GM19468 (cell line): ENCODE measurements around the gene MAPK8IP1.

Experiments
- ATAC-seq: cut with Tn5 transposase; IDR thresholded peaks from one replicate; pipeline ENCODE4 v1.9.1; 2021; ENCODE audit warnings: mild to moderate bottlenecking, moderate library complexity, moderate number of reproducible peaks; ENCODE audit not compliant: unreplicated experiment; ENCODE audit errors: extremely low read depth

The MAPK8IP1 gene

DNA sequence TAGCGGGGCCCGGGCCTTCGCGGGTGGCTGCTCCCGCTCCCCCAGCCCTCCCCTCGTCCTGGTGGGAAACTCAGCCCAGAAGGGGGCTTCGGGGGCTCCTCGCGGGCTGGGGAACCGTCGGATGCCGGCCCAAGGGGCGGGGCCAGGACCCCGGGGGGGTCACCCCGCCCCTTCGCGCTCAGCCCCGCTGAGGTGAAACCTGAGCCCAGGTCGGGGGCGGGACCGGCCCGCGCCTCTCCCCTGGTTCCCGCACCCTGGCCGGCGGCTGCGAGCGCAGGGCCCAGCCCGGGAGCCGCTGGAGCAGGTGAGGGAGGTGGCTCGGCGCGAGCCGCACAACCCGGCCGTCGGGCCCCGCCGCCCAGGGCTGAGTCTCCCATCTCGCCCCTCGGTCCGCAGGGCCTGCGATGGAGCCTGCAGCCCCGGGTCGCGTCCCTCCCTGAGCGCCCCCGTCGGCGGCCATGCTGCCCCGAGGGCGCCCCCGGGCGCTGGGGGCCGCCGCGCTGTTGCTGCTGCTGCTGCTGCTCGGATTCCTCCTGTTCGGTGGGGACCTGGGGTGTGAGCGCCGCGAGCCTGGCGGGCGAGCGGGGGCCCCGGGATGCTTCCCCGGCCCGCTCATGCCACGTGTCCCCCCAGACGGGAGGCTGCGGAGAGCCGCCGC is 37.1 kb downstream of the MAPK8IP1 start, which contains the start of gene LARGE2:
LARGE2 (plus strand) TSS at position 232 of the 658 bp plus-strand sequence; CDS start at position 459, 227 bp downstream.
- ATAC-seq = no peak

GRCh38 chr11:45924036-45924915 is 38.8 kb downstream of the MAPK8IP1 start:
- no peak for ATAC-seq

DNA sequence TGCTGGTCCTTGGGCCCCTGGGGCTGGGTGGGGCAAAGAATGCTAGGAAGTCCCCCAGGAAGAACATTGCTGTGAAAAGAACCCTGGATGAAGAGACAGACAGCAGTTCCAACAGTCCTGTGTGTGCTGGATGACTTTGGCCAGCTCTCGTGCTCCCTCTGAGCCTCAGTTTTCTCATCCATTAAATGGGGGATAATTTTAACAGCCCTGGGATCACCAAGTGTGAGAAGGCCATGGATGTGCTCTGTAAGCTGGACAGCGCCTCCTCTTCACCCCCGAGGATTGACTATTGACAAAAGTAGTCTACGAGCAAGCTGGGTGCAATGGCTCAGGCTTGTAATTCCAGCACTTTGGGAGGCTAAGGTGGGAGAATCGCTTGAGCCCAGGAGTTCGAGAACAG is 39.5 kb downstream of the MAPK8IP1 start:
- ATAC-seq = no peak

DNA sequence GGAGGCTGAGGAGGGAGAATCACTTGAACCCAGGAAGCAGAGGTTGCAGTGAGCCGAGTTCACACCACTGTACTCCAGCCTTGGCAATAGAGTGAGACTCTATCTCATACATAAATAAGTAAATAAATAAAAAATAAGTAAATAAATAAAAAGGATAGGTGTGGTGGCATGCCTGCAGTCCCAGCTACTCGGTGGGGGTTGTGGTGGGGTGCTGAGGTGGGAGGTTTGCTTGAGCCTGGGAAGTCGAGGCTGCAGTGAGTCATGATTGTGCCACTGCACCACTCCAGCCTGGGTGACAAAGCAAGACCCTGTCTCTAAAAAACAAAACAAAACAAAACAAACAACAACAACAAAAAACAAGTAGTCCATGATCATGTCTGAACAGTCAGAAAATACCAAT is 40.1 kb downstream of the MAPK8IP1 start:
- no peak for ATAC-seq

DNA sequence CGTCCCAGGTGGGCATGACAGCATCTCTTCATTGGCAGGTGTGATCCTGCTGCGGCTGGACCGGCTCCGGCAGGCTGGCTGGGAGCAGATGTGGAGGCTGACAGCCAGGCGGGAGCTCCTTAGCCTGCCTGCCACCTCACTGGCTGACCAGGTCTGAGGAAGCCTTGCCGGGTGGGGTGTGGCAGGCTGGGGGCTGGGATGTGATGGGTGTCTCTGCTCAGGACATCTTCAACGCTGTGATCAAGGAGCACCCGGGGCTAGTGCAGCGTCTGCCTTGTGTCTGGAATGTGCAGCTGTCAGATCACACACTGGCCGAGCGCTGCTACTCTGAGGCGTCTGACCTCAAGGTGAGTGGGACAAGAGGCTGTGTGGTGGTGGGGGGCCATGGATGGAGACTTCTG is 40.5 kb downstream of the MAPK8IP1 start:
- no peak for ATAC-seq

DNA sequence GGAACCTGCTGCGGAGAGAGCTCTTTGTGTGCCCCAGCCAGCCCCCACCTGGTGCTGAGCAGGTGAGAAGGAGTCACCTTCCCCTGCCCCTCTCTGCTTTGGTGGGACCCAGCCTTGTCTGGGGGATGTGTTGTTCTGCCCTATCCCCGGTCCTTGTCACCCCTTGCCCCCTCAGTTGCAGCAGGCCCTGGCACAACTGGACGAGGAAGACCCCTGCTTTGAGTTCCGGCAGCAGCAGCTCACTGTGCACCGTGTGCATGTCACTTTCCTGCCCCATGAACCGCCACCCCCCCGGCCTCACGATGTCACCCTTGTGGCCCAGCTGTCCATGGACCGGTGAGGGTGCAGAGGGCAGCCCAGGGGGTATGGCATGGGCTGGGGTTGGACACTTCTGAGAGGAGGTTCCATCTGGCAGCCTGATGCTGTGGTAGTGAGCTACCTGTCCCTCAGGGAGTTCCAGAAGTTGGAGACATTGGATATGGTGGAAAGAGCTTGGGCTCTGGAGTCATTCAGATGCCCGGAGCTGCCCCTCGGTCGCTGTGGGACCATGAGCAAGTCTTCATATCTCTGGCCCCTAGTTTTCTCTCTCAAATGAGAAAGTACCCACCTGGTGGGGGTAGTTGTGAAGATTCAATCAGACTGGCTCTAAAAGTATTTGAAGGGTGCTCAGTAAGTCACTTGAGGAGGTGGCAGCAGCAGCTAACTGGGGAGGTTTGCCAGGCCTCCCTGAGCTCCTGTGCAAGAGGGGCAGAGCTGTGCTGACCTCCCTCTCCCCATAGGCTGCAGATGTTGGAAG is 41.3 kb downstream of the MAPK8IP1 start:
- no peak for ATAC-seq

- no peak for ATAC-seq
Observed at GRCh38 chr11:45927332-45927683, 41.9 kb downstream of the MAPK8IP1 start.

DNA sequence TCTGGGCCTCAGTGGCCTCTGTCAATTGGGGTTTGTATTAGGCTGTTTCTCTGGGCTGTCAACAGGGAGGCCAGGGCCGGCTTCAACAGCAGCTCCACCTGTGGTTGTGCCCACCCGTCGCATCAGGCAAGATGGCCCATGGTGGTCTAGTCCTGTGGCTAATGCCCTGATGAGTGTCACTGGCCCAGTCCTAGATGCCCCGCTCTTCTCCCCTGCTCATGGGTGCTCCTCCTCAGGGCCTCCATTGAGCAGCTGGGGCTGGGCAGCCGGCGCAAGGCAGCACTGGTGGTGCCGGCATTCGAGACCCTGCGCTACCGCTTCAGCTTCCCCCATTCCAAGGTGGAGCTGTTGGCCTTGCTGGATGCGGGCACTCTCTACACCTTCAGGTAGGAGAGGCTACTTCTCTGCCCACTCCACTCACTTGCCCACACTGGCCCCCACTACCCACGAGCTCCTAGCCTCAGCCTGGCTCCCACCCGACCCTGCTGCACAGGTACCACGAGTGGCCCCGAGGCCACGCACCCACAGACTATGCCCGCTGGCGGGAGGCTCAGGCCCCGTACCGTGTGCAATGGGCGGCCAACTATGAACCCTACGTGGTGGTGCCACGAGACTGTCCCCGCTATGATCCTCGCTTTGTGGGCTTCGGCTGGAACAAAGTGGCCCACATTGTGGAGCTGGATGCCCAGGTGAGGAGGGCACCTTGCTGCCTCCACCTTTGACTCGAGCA is 42.4 kb downstream of the MAPK8IP1 start:
- ATAC-seq = no peak

DNA sequence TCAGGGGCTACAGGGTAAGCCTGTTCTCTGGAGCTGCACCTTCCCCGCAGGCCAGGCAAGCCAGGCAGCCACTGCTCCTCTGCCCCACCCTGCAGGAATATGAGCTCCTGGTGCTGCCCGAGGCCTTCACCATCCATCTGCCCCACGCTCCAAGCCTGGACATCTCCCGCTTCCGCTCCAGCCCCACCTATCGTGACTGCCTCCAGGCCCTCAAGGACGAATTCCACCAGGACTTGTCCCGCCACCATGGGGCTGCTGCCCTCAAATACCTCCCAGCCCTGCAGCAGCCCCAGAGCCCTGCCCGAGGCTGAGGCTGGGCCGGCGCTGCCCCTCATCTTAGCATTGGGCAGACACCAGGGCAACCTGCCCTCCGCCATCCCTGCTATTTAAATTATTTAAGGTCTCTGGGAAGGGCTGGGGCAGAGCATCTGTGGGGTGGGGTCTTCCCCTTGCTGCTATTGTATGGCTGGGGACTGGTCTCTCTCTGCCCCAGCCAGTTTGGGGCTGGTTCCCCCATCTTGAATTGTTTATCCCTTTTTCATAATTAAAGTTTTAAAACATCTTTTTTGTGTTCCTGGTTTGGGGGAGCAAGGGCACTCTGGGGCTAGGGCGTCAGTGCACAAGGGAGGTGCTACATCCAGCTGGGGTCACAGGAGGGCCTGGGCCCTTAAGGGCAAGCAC is 43.2 kb downstream of the MAPK8IP1 start:
- ATAC-seq = no peak

DNA sequence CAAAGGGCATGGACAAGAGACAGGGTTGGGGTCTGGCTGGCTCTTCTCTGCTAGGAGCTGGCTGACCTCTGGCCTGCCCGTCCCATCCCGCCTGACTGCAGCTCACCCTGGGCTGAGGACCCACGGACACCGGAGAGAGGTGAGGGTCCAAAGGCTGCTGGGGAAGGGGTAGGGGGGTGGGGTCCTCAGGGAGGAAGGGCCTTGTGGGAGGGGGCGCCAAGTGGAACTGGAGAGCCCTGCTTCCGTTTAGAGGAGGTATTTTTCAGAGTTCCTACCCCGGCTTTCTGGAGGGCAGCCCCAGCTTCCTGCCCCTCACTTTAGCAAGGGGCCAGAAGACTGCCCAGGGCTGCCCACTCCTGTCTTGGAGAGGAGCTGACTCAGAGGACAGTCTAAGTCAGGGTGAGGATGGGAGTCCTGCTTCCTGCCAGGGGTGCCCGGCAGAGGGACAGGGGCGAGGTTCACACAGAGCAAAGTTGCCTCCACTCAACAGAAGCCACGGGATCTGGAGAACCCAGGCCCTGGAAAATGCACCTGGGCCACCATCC is 44.1 kb downstream of the MAPK8IP1 start:
- no peak for ATAC-seq

GRCh38 chr11:45930031-45930794 is 44.8 kb downstream of the MAPK8IP1 start:
- peak; percentile 98 for ATAC-seq

DNA sequence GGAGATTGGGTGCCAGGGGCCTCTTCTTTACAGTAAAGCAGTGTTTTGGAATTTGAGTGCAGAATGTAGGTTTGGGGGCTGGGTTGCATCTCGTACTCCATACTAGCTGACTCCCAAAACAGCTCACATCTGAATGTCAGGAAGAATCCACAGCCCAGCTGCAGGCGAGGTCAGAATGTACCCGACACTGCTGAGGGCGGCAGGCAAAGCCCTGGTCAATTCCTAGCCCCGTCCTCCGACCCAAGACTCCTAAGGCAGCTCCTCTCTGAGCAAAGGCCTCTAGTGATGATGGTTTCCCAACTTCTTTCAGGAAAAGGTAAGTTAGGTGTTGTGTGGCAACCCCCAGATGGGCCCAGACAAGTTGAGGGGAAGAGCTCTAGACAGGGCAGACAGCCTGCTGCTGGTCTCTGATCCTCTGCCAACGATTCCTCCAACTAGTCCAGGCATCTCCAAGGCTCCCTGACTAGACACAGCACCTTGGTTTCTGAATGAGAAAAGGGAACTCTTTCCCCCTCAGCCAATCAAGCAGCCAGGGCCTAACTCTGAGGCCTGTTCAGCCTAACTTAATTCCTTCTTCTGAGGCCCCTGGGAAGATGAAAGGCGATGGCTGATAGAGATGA is 45.6 kb downstream of the MAPK8IP1 start:
- ATAC-seq = no peak

- ATAC-seq = no peak
Observed at GRCh38 chr11:45931739-45932138, 46.3 kb downstream of the MAPK8IP1 start.

DNA sequence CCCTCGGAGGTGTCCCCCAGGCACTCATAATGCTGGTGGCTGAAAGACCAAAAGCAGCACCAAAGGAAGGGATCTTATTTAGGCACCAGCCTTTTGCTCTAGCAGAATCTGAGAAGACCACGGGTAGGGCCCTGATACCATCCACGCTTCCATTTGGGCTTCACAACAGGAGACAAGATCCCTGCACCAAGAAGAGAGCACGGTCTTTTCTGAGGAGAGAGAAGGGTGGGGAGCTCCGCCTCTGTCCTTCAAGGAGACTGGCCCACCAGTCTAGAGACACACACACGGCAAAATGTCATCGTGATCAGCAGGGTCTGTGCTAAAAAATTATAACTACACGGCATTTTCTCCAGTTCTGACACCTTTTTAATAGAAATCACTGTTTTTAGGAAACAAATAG is 46.8 kb downstream of the MAPK8IP1 start:
- no peak for ATAC-seq

- no peak for ATAC-seq
Observed at GRCh38 chr11:45933131-45933831, 47.8 kb downstream of the MAPK8IP1 start.

- no peak for ATAC-seq
Observed at GRCh38 chr11:45933846-45934579, 48.6 kb downstream of the MAPK8IP1 start.
